ENCODE measurements around the gene PPP2R1A. TPM values are rescaled to one million over a fixed set of nuclear protein-coding genes. Genes with fewer than 3 reads are reported as not detected.

The PPP2R1A gene
- 218 and 247 TPM in 2 replicates for total RNA-seq

GRCh38 chr19:52189735-52190486, at the start of gene PPP2R1A:
Gene PPP2R1A, plus strand, starts transcription at chr19:52190052. Its CDS starts 45 bp downstream, at chr19:52190097.

GRCh38 chr19:52171321-52172169, 18.3 kb upstream of the PPP2R1A start, which contains the start of gene ZNF836:
Gene ZNF836, minus strand, starts transcription at chr19:52171621. Its CDS starts 3,549 bp downstream, at chr19:52168072.

GRCh38 chr19:52269338-52270261, 79.7 kb downstream of the PPP2R1A start, which contains the start of gene ZNF766:
Gene ZNF766, plus strand, starts transcription at chr19:52269587. Its CDS starts 27 bp downstream, at chr19:52269614.

Small RNA genes lying within 50 kb of the gene (small RNA-seq; reads per million reads assigned to genes)
- gene MIR6801 (not detected), gene RF00019 (not detected), gene RPL37P23 (4.2 reads per million, percentile 73 among the genes with 10 or more reads in this experiment)

Other genes starting within 250 kb of the PPP2R1A start
- 14.1 and 14.5 TPM in 2 replicates for gene ZNF350, start 203.2 kb upstream of the PPP2R1A start, total RNA-seq
- gene ZNF615, start 181.8 kb upstream of the PPP2R1A start, total RNA-seq: 11.8 and 12.1 TPM in 2 replicates
- 13.4 and 16.6 TPM in 2 replicates for gene ZNF614, start 161.7 kb upstream of the PPP2R1A start, total RNA-seq
- 10.9 and 11.1 TPM in 2 replicates for gene ZNF432, start 141.2 kb upstream of the PPP2R1A start, total RNA-seq
- gene ZNF841, start 94.3 kb upstream of the PPP2R1A start, total RNA-seq: 38.1 and 41.0 TPM in 2 replicates
- 5.8 and 7.0 TPM in 2 replicates for gene ZNF616, start 50.1 kb upstream of the PPP2R1A start, total RNA-seq
- gene ZNF836, start 18.4 kb upstream of the PPP2R1A start, total RNA-seq: 8.9 and 11.2 TPM in 2 replicates
- 12.7 and 12.8 TPM in 2 replicates for gene ZNF766, start 79.5 kb downstream of the PPP2R1A start, total RNA-seq
- gene ZNF480, start 107.1 kb downstream of the PPP2R1A start, total RNA-seq: 9.9 and 11.1 TPM in 2 replicates
- 1.9 and 2.6 TPM in 2 replicates for gene ZNF610, start 146.2 kb downstream of the PPP2R1A start, total RNA-seq
- 24.2 and 27.6 TPM in 2 replicates for gene ZNF880, start 179.9 kb downstream of the PPP2R1A start, total RNA-seq
- gene ZNF528, start 207.8 kb downstream of the PPP2R1A start, total RNA-seq: 34.7 and 42.9 TPM in 2 replicates
- gene ZNF534, start 239.1 kb downstream of the PPP2R1A start, total RNA-seq: not detected in 2 replicates